GM13977 (cell line): Measurements from ENCODE around the gene RAX2.

Source experiments
- DNase-seq: peaks from one replicate; pipeline ENCODE4 v3.0.0; 2012; ENCODE audit warnings: low spot score
- in situ Hi-C: fragments of 300-500 bp; cut with MboI; formaldehyde crosslinking; loops from one replicate; pipeline ENCODE4 v1.12.0; 2022; ENCODE audit warnings: low sequenced_read_pairs, low pct_unique_long_range_greater_than_20kb, mixed read lengths, inconsistent platforms; ENCODE audit not compliant: unreplicated experiment
- TF ChIP-seq, protein P1 (sequence below): IDR thresholded peaks from 2 replicates; pipeline ENCODE4 v1.5.1; 2012; ENCODE audit warnings: mild to moderate bottlenecking, control low read depth; ENCODE audit not compliant: insufficient read depth; ENCODE audit errors: extremely low read depth, missing control alignments

RAX2 gene

DNA sequence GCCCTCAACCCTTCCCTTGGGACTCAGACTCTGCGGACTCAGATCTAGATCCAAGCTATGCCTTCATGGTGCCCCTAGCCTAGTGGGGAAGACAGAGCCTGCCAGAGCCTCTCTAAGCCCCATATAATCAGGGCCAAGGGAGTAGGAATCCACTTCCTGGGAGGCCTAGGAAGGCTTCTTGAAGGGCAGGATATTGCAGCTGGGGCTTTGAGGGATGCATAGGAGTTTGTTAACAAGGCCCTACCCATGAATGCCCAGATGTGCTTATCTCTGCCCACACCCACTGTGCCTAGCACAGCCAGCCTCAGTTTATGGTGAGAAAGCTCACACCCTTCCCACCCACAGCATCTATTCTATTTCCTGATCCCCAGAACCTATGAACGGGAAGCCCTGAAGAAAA, 21.8 kb downstream of the RAX2 start:
- no peak for DNase-seq
- in situ Hi-C loops: no loop called here
- TF ChIP-seq, protein P1, sequence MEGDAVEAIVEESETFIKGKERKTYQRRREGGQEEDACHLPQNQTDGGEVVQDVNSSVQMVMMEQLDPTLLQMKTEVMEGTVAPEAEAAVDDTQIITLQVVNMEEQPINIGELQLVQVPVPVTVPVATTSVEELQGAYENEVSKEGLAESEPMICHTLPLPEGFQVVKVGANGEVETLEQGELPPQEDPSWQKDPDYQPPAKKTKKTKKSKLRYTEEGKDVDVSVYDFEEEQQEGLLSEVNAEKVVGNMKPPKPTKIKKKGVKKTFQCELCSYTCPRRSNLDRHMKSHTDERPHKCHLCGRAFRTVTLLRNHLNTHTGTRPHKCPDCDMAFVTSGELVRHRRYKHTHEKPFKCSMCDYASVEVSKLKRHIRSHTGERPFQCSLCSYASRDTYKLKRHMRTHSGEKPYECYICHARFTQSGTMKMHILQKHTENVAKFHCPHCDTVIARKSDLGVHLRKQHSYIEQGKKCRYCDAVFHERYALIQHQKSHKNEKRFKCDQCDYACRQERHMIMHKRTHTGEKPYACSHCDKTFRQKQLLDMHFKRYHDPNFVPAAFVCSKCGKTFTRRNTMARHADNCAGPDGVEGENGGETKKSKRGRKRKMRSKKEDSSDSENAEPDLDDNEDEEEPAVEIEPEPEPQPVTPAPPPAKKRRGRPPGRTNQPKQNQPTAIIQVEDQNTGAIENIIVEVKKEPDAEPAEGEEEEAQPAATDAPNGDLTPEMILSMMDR: no peak

DNA sequence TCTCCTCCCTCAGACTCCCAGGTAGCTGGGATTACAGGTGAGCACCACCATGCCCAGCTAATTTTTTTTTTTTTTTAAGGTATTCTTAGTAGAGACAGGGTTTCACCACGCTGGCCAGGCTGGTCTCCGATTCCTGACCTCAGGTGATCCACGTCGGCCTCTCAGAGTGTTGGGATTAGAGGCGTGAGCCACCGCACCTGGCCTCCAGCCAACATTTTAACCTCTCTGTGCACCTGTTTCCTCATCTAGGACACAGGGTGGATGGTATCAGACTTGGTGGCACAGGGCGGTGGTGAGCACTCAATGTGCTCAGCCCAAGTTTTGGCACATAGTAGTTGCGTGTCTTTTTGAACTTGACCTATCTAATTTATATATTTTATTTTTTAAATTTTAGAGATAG, 23.1 kb downstream of the RAX2 start:
- no peak for DNase-seq
- TF ChIP-seq, protein P1: no peak
- in situ Hi-C loops: no loop called here

DNA sequence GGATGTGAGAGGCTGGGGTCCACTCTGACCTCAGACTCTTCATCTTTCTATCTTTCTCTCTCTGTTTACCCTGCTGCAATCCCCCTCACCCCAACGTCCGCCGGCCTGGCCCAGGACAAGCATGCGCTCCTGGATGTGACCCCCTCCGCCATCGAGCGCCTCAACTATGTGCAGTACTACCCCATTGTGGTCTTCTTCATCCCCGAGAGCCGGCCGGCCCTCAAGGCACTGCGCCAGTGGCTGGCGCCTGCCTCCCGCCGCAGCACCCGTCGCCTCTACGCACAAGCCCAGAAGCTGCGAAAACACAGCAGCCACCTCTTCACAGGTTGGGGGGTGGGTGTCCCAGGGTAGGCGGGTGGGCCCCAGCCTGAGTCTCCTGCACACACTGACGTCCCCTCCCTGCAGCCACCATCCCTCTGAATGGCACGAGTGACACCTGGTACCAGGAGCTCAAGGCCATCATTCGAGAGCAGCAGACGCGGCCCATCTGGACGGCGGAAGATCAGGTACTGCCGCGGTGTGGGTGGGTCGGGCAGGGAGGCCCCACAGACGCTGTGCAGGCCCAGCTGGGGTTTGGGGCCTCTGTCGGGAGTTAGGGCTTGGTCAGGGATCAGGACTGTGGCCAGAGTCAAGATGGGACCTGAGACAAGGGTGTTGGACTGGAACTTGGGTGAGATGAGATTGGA, 25.5 kb downstream of the RAX2 start:
- no peak for DNase-seq
- in situ Hi-C loops: no loop called here
- TF ChIP-seq, protein P1: no peak

GRCh38 chr19:3745363-3746045, 26.5 kb downstream of the RAX2 start:
- TF ChIP-seq, protein P1: no peak
- no peak for DNase-seq
- in situ Hi-C loops: no loop called here

DNA sequence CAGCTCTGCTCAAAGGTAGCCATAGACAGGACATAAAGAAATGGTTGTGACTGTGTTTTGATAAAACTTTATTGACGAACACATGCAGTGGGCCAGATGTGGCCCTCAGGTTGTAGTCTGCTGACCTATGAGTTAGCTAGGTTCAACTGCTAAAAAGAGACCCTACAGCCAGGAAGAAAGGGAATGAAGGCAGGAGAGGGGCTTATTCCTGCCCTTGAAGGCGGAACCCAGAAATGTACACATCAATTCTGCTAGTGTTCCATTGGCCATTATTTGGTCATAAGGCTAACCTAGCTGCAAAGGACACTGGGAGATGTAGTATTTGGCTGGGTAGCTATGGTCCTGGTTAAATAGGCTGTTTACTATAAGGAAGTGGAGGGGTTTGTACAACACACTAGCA, 28.5 kb downstream of the RAX2 start:
- no peak for DNase-seq
- in situ Hi-C loops: no loop called here
- TF ChIP-seq, protein P1: no peak

- TF ChIP-seq, protein P1: no peak
- in situ Hi-C loops: no loop called here
- no peak for DNase-seq
These were observed 31.6 kb downstream of the RAX2 start for GRCh38 chr19:3740431-3740830.
